OCI-LY1 (cell line): ENCODE measurements around the gene PGM2L1.

Source experiments
- CTCF ChIP-seq: fragments of 200-600 bp; sonication (generic), shearing (Covaris generic); IDR thresholded peaks from 2 replicates; pipeline ENCODE4 v1.5.1; 2017; ENCODE audit warnings: mild to moderate bottlenecking, antibody characterized with exemption, low read length, moderate library complexity, mixed read lengths
- EZH2 ChIP-seq: fragments of 200-600 bp; sonication (generic), shearing (Covaris generic); IDR thresholded peaks from 2 replicates; pipeline ENCODE4 v1.8.0; 2017; ENCODE audit warnings: borderline replicate concordance, mixed run types, mild to moderate bottlenecking, antibody characterized with exemption, low read length, moderate library complexity, mixed read lengths

GRCh38 chr11:74347381-74347780 lies 50.9 kb downstream of the PGM2L1 start:
- TF ChIP-seq CTCF (no peak), EZH2 (no peak)
